Endothelial cell of umbilical vein (primary cell): Measurements from ENCODE around the gene SHISA9. TPM values are rescaled to one million over a fixed set of nuclear protein-coding genes. Genes with fewer than 3 reads are reported as not detected.

Source experiments
- BruUV-seq: library from RNA; stranded (reverse); fragments of 400-500 nt; replicated peaks from 2 replicates; lab custom pipeline; 2021; lab: Mats Ljungman, UMichigan
- CTCF ChIA-PET: fragments of 300-600, 350-600 bp; sonication (Branson Sonifier 250); formaldehyde crosslinking; loops from one replicate; lab custom pipeline; 2021; ENCODE audit warnings: antibody characterized with exemption, inconsistent platforms; lab: Charles Lee
- POLR2A ChIA-PET: fragments of 300-600, 350-600 bp; sonication (Branson Sonifier 250); formaldehyde crosslinking; loops from one replicate; lab custom pipeline; 2021; ENCODE audit warnings: antibody characterized with exemption, inconsistent platforms; lab: Charles Lee
- DNase-seq: peaks from one replicate; pipeline ENCODE4 v3.0.0-alpha.2; 2011; ENCODE audit warnings: low read depth, low spot score
- FAIRE-seq: peaks from 2 replicates; lab custom pipeline; 2011; peaks lifted over from hg19 to GRCh38; lab: Jason Lieb, UNC
- H2AFZ ChIP-seq: 2 replicates; pipeline ENCODE4 v1.6.0; 2012; ENCODE audit warnings: low read depth, low read length, control low read depth, inconsistent platforms
- H3K27ac ChIP-seq: 2 replicates; pipeline ENCODE4 v1.5.1; 2011; ENCODE audit warnings: low read depth, mild to moderate bottlenecking, control low read depth, low read length, moderate library complexity; ENCODE audit not compliant: insufficient read depth
- H3K27me3 ChIP-seq, 2 experiments: 2 replicates each; pipeline versions ENCODE4 v1.6.0 to v1.6.1; 2011; ENCODE audit warnings: low read length in 2 of 2, mixed read lengths in 1 of 2; ENCODE audit not compliant: control insufficient read depth in 2 of 2, insufficient read depth in 2 of 2
- H3K36me3 ChIP-seq, 2 experiments: 2 replicates in 1 of 2; 3 replicates in 1 of 2; pipeline ENCODE4 v1.5.1; 2011; ENCODE audit warnings: low read length in 2 of 2, mild to moderate bottlenecking in 1 of 2, moderate library complexity in 1 of 2; ENCODE audit not compliant: control insufficient read depth in 2 of 2, insufficient read depth in 2 of 2; ENCODE audit errors: extremely low read depth in 1 of 2
- H3K4me1 ChIP-seq: 3 replicates; pipeline ENCODE4 v1.5.1; 2011; ENCODE audit warnings: mild to moderate bottlenecking, low read length; ENCODE audit not compliant: control insufficient read depth, insufficient read depth; ENCODE audit errors: extremely low read depth
- H3K4me2 ChIP-seq: 2 replicates; pipeline ENCODE4 v1.6.1; 2011; ENCODE audit warnings: low read length, control low read depth, mixed read lengths; ENCODE audit not compliant: insufficient read depth
- H3K4me3 ChIP-seq, 3 experiments: fragments of 200-600 bp in 1 of 3; sonication (generic), shearing (Covaris generic) in 1 of 3; replicated peaks in 1 of 3; 2 replicates each; pipeline ENCODE4 v1.5.1; 2011 to 2016; ENCODE audit warnings: control low read depth in 3 of 3, low read length in 3 of 3, mild to moderate bottlenecking in 2 of 3, inconsistent platforms in 1 of 3, low read depth in 1 of 3, moderate library complexity in 1 of 3; ENCODE audit not compliant: insufficient read depth in 1 of 3
- H3K79me2 ChIP-seq: 2 replicates; pipeline ENCODE4 v1.6.0; 2012; ENCODE audit warnings: low read length, inconsistent platforms; ENCODE audit not compliant: control insufficient read depth, insufficient read depth
- H3K9ac ChIP-seq: replicated peaks from 2 replicates; pipeline ENCODE3; 2011; ENCODE audit warnings: low read length, control low read depth; ENCODE audit not compliant: insufficient read depth; ENCODE audit errors: extremely low read depth
- H3K9me1 ChIP-seq: replicated peaks from 3 replicates; pipeline ENCODE4 v1.6.0; 2011; ENCODE audit warnings: mild to moderate bottlenecking, low read length; ENCODE audit not compliant: control insufficient read depth, insufficient read depth; ENCODE audit errors: extremely low read depth
- H3K9me3 ChIP-seq: replicated peaks from 2 replicates; pipeline ENCODE4 v1.5.1; 2012; ENCODE audit warnings: low read length, inconsistent platforms; ENCODE audit not compliant: control insufficient read depth, insufficient read depth
- H4K20me1 ChIP-seq: replicated peaks from 2 replicates; pipeline ENCODE3; 2011; ENCODE audit warnings: mild to moderate bottlenecking, low read length; ENCODE audit not compliant: control insufficient read depth, insufficient read depth; ENCODE audit errors: extremely low read depth
- EZH2 ChIP-seq: IDR thresholded peaks from 2 replicates; pipeline ENCODE4 v1.6.1; 2012; ENCODE audit warnings: borderline replicate concordance, low read depth, mild to moderate bottlenecking, moderate library complexity, low read length, inconsistent platforms; ENCODE audit not compliant: severe bottlenecking
- FOS ChIP-seq: IDR thresholded peaks from 2 replicates; pipeline ENCODE4 v1.6.1; 2011; ENCODE audit warnings: mild to moderate bottlenecking, low read length, moderate library complexity, borderline replicate concordance; ENCODE audit not compliant: insufficient read depth
- GATA2 ChIP-seq: IDR thresholded peaks from 2 replicates; pipeline ENCODE4 v1.7.0; 2011; ENCODE audit warnings: low read depth, mild to moderate bottlenecking, moderate library complexity, mixed read lengths, low read length; ENCODE audit not compliant: insufficient read length, insufficient read depth
- JUN ChIP-seq: IDR thresholded peaks from 2 replicates; pipeline ENCODE4 v1.6.1; 2011; ENCODE audit warnings: borderline replicate concordance, low read depth; ENCODE audit not compliant: insufficient read length, insufficient read depth
- MYC ChIP-seq: IDR thresholded peaks from one replicate; pipeline ENCODE4 v1.6.1; 2011; ENCODE audit warnings: mild to moderate bottlenecking, low read depth, low read length
- POLR2A ChIP-seq: IDR thresholded peaks from 2 replicates; pipeline ENCODE4 v1.6.1; 2012; ENCODE audit warnings: low read depth, mild to moderate bottlenecking, control low read depth, low read length
- POLR2AphosphoS5 ChIP-seq: IDR thresholded peaks from 2 replicates; pipeline ENCODE4 v1.6.1; 2012; ENCODE audit warnings: low read depth, mild to moderate bottlenecking, control low read depth, low read length, moderate library complexity; ENCODE audit not compliant: insufficient read depth
- dilution Hi-C: fragments of 300-500 bp; cut with MboI; formaldehyde crosslinking; loops from one replicate; pipeline ENCODE4 v1.15.0; 2019; ENCODE audit warnings: low sequenced_read_pairs; ENCODE audit not compliant: extremely low pct_ligation_motif_present
- intact Hi-C: fragments of 100-400 bp; cut with micrococcal nuclease; formaldehyde crosslinking; loops from one replicate; pipeline ENCODE4 v1.10.0; 2022
- polyA plus RNA-seq, 4 experiments: library from polyadenylated mRNA; depleted of rRNA in 3 of 4; stranded (reverse) in 3 of 4; unstranded in 1 of 4; fragments of >200 nt; gene quantifications; 2 replicates each; pipeline versions ENCODE4 v1.2.1 to v1.2.3, GENCODE V29; 2011 to 2012; ENCODE audit warnings: missing spikeins in 1 of 4
- total RNA-seq: library from RNA; stranded (reverse); gene quantifications from 2 replicates; pipeline ENCODE4 v1.2.3, GENCODE V29; 2021
- TF ChIP-seq, protein P1 (sequence below), 2 donors: IDR thresholded peaks; 1 replicate in 1 of 2; 2 replicates in 1 of 2; pipeline ENCODE4 v1.5.1; 2011; ENCODE audit warnings: low read length in 2 of 2, mild to moderate bottlenecking in 2 of 2, moderate library complexity in 2 of 2, control low read depth in 1 of 2, inconsistent platforms in 1 of 2, low read depth in 1 of 2; ENCODE audit not compliant: insufficient read depth in 1 of 2; ENCODE audit errors: extremely low read depth in 1 of 2
- TF ChIP-seq, protein P2 (sequence below): IDR thresholded peaks from 2 replicates; pipeline ENCODE4 v1.6.1; 2011; ENCODE audit not compliant: insufficient read depth, insufficient read length

The SHISA9 gene
- total and polyA plus RNA-seq, 2 donors (not counting 3 experiments of a cell fraction or from before 2014, with no cell fraction given), result not detected

DNA sequence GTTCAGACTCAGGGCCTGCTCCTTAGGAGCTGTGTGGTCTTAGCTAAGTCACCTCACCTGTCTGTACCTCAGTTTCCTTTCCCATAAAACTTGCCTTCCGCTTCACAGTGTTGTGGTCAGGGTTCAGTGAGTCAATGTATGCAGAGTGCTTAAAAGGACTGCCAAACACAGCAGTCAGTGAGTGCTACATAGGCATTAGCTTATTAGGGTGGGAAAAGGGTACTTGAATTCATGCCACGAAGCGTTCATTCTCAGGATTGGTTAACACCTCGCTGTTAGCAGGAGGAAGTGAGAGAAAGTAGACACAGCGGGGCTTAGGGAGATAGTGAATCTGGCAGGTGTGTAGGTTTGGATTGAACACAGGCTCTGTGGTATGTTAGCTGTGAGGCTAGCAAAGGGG, 155.2 kb downstream of the SHISA9 start:
- no peak overlapping the region for H2AFZ ChIP-seq

More for the DNA sequence above, 155.2 kb downstream of the SHISA9 start:
- no peaks in the 10 kb centered on the region for H3K79me2 ChIP-seq
- H3K27ac ChIP-seq, result no peak overlapping the region
- ChIA-PET POLR2A (no interaction called here), CTCF (no interaction called here)
- H3K4me1 ChIP-seq, result no peaks in the 10 kb centered on the region
- DNase-seq (no peak), FAIRE-seq (no peak)
- dilution Hi-C loops (no loop called here), intact Hi-C loops (no loop called here)
- TF ChIP-seq, protein P1, sequence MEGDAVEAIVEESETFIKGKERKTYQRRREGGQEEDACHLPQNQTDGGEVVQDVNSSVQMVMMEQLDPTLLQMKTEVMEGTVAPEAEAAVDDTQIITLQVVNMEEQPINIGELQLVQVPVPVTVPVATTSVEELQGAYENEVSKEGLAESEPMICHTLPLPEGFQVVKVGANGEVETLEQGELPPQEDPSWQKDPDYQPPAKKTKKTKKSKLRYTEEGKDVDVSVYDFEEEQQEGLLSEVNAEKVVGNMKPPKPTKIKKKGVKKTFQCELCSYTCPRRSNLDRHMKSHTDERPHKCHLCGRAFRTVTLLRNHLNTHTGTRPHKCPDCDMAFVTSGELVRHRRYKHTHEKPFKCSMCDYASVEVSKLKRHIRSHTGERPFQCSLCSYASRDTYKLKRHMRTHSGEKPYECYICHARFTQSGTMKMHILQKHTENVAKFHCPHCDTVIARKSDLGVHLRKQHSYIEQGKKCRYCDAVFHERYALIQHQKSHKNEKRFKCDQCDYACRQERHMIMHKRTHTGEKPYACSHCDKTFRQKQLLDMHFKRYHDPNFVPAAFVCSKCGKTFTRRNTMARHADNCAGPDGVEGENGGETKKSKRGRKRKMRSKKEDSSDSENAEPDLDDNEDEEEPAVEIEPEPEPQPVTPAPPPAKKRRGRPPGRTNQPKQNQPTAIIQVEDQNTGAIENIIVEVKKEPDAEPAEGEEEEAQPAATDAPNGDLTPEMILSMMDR (IDR thresholded peaks at IDR 0.05; ENCODE audit: extremely low read depth in 1 of 2, insufficient read depth in 1 of 2, low read depth in 1 of 2, low read length in 2 of 2), result no peak
- TF ChIP-seq POLR2AphosphoS5, result no peak
- TF ChIP-seq FOS, result no peak
- TF ChIP-seq, protein P2, sequence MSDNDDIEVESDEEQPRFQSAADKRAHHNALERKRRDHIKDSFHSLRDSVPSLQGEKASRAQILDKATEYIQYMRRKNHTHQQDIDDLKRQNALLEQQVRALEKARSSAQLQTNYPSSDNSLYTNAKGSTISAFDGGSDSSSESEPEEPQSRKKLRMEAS, result no peak
- no peak for TF ChIP-seq JUN
- no peak for TF ChIP-seq EZH2
- TF ChIP-seq GATA2, result no peak
- no peak for TF ChIP-seq POLR2A
- no peak for TF ChIP-seq MYC
- H4K20me1 ChIP-seq, result no peaks in the 10 kb centered on the region
- H3K9ac ChIP-seq, result no peak overlapping the region
- H3K27me3 ChIP-seq, result no peaks in the 10 kb centered on the region
- H3K4me2 ChIP-seq, result no peak overlapping the region
- no TSS peak for BruUV-seq
- H3K9me3 ChIP-seq, result peaks cover 6% of the 10 kb centered on the region
- no peak overlapping the region for H3K4me3 ChIP-seq
- no peaks in the 10 kb centered on the region for H3K9me1 ChIP-seq
- H3K36me3 ChIP-seq, result no peaks in the 10 kb centered on the region
